Activated naive CD4-positive, alpha-beta T cell treated with anti-CD3 and anti-CD28 coated beads for 36 hours (primary cell): ENCODE results near the gene PLA2G5. TPM values are rescaled to one million over a fixed set of nuclear protein-coding genes. Genes with fewer than 3 reads are reported as not detected.
"Not testable (repeated sequence)": the region's sequence is repeated elsewhere in the genome, so short reads cannot be mapped to it uniquely, and the experiment has no call there.

Source experiments
- CTCF ChIA-PET: fragments of 350-600 bp; sonication (Branson Sonifier 250); formaldehyde crosslinking; loops from one replicate; lab custom pipeline; 2021; ENCODE audit warnings: antibody characterized with exemption; lab: Charles Lee
- DNase-seq: peaks from one replicate; pipeline ENCODE4 v3.0.0-alpha.2; 2020
- H3K27ac Mint-ChIP-seq: one replicate; pipeline ENCODE4 v1.8.0; 2021; ENCODE audit warnings: mild to moderate bottlenecking, mixed read lengths
- H3K27me3 Mint-ChIP-seq: one replicate; pipeline ENCODE4 v1.8.0; 2021; ENCODE audit warnings: low read depth, mixed read lengths
- H3K36me3 Mint-ChIP-seq: one replicate; pipeline ENCODE4 v1.8.0; 2021; ENCODE audit warnings: low read depth, mixed read lengths
- H3K4me1 Mint-ChIP-seq: one replicate; pipeline ENCODE4 v1.8.0; 2021; ENCODE audit warnings: low read depth, mixed read lengths
- H3K4me3 Mint-ChIP-seq: one replicate; pipeline ENCODE4 v1.8.0; 2021; ENCODE audit warnings: mild to moderate bottlenecking, moderate library complexity, mixed read lengths
- H3K9me3 Mint-ChIP-seq: one replicate; pipeline ENCODE4 v1.8.0; 2021; ENCODE audit warnings: mixed read lengths
- intact Hi-C: fragments of 100-400 bp; cut with micrococcal nuclease; formaldehyde crosslinking; loops from one replicate; pipeline ENCODE4 v1.15.1; 2023
- total RNA-seq, 2 experiments: library from RNA; stranded (reverse); gene quantifications; one replicate each; pipeline ENCODE4 v1.2.3, GENCODE V29; 2021

PLA2G5 gene
- total RNA-seq, 2 experiments from 2014 or later: not detected

- Mint-ChIP-seq H3K27me3 (peaks cover under 1% of the 10 kb centered on the region), H3K36me3 (no peaks in the 10 kb centered on the region), H3K4me3 (no peak overlapping the region), H3K27ac (no peak overlapping the region), H3K9me3 (peaks cover 1% of the 10 kb centered on the region), H3K4me1 (no peaks in the 10 kb centered on the region)
- intact Hi-C loops: no loop called here
- no peak for DNase-seq
- CTCF ChIA-PET: interaction anchor here (0.7 to 0.9 kb wide), 3 partner anchors 26 to 86 kb away, joined by 3 read pairs; no protein-coding TSS in a partner anchor
Measured at GRCh38 chr1:20126041-20126805, 56.2 kb downstream of the PLA2G5 start.

- Mint-ChIP-seq H3K4me1 (no peaks in the 10 kb centered on the region), H3K27ac (no peak overlapping the region), H3K36me3 (no peaks in the 10 kb centered on the region), H3K9me3 (peaks cover 1% of the 10 kb centered on the region), H3K4me3 (no peak overlapping the region), H3K27me3 (peaks cover 2% of the 10 kb centered on the region)
- intact Hi-C loops: no loop called here
- CTCF ChIA-PET: interaction anchor here (0.9 kb wide), 1 partner anchor 27 kb away, joined by 3 read pairs; no protein-coding TSS in a partner anchor
- no peak for DNase-seq
Measured at GRCh38 chr1:20126806-20127440, 56.9 kb downstream of the PLA2G5 start.

- peaks cover 12% of the 10 kb centered on the region for H3K27me3 Mint-ChIP-seq
- H3K27ac Mint-ChIP-seq, H3K36me3 Mint-ChIP-seq, H3K9me3 Mint-ChIP-seq, H3K4me3 Mint-ChIP-seq, H3K4me1 Mint-ChIP-seq, intact Hi-C loops, CTCF ChIA-PET, DNase-seq: not testable (repeated sequence)
Measured at GRCh38 chr1:20130518-20130917, 60.5 kb downstream of the PLA2G5 start.

GRCh38 chr1:20134995-20135394, 65.0 kb downstream of the PLA2G5 start:
- Mint-ChIP-seq H3K27ac (no peak overlapping the region), H3K36me3 (no peaks in the 10 kb centered on the region), H3K9me3 (no peaks in the 10 kb centered on the region), H3K4me1 (no peaks in the 10 kb centered on the region), H3K4me3 (no peak overlapping the region), H3K27me3 (peaks cover 15% of the 10 kb centered on the region)
- no peak for DNase-seq
- intact Hi-C loops: no loop called here
- CTCF ChIA-PET: no interaction called here

- intact Hi-C loops: no loop called here
- no peak overlapping the region for H3K4me3 Mint-ChIP-seq
- no peaks in the 10 kb centered on the region for H3K4me1 Mint-ChIP-seq
- CTCF ChIA-PET: interaction anchor here (0.8 kb wide), 1 partner anchor 17 kb away, joined by 3 read pairs; no protein-coding TSS in a partner anchor
- H3K27me3 Mint-ChIP-seq: peaks cover 15% of the 10 kb centered on the region
- no peaks in the 10 kb centered on the region for H3K9me3 Mint-ChIP-seq
- DNase-seq: no peak
- no peak overlapping the region for H3K27ac Mint-ChIP-seq
- H3K36me3 Mint-ChIP-seq: no peaks in the 10 kb centered on the region
Measured at GRCh38 chr1:20136249-20136648, 66.3 kb downstream of the PLA2G5 start.

- CTCF ChIA-PET: no interaction called here
- Mint-ChIP-seq H3K36me3 (no peaks in the 10 kb centered on the region), H3K27ac (no peak overlapping the region), H3K27me3 (peaks cover 11% of the 10 kb centered on the region), H3K9me3 (no peaks in the 10 kb centered on the region), H3K4me1 (no peaks in the 10 kb centered on the region), H3K4me3 (no peak overlapping the region)
- no peak for DNase-seq
- intact Hi-C loops: no loop called here
Measured at GRCh38 chr1:20137055-20137454, 67.1 kb downstream of the PLA2G5 start.

- no peaks in the 10 kb centered on the region for H3K9me3 Mint-ChIP-seq
- no peaks in the 10 kb centered on the region for H3K4me1 Mint-ChIP-seq
- peaks cover 7% of the 10 kb centered on the region for H3K27me3 Mint-ChIP-seq
- DNase-seq: no peak
- intact Hi-C loops: no loop called here
- CTCF ChIA-PET: no interaction called here
- H3K36me3 Mint-ChIP-seq: no peaks in the 10 kb centered on the region
- no peak overlapping the region for H3K4me3 Mint-ChIP-seq
- H3K27ac Mint-ChIP-seq: no peak overlapping the region
Measured at GRCh38 chr1:20137604-20138003, 67.6 kb downstream of the PLA2G5 start.

GRCh38 chr1:20138346-20138745, 68.4 kb downstream of the PLA2G5 start:
- Mint-ChIP-seq H3K27ac (no peak overlapping the region), H3K27me3 (peaks cover 3% of the 10 kb centered on the region), H3K4me3 (no peak overlapping the region), H3K9me3 (no peaks in the 10 kb centered on the region), H3K36me3 (no peaks in the 10 kb centered on the region), H3K4me1 (no peaks in the 10 kb centered on the region)
- no peak for DNase-seq
- CTCF ChIA-PET: no interaction called here
- intact Hi-C loops: no loop called here

- CTCF ChIA-PET: no interaction called here
- no peak within 1 kb of the TSS for H3K27ac Mint-ChIP-seq
- DNase-seq: peak; percentile 19
- H3K27me3 Mint-ChIP-seq: peaks cover 3% of the 10 kb centered on the region
- no peaks in the 10 kb centered on the region for H3K36me3 Mint-ChIP-seq
- no peaks in the 10 kb centered on the region for H3K9me3 Mint-ChIP-seq
- H3K4me1 Mint-ChIP-seq: no peaks in the 10 kb centered on the region
- no peak within 1 kb of the TSS for H3K4me3 Mint-ChIP-seq
- intact Hi-C loops: no loop called here
Measured at GRCh38 chr1:20138961-20139550, 69.1 kb downstream of the PLA2G5 start, which contains the start of gene PLA2G2F. Gene PLA2G2F, plus strand, starts transcription at chr1:20139323. Its CDS starts 105 bp downstream, at chr1:20139428.

GRCh38 chr1:20139776-20140612, 70.0 kb downstream of the PLA2G5 start:
- H3K27ac Mint-ChIP-seq: no peak overlapping the region
- H3K36me3 Mint-ChIP-seq: no peaks in the 10 kb centered on the region
- H3K9me3 Mint-ChIP-seq: no peaks in the 10 kb centered on the region
- H3K4me1 Mint-ChIP-seq: no peaks in the 10 kb centered on the region
- no peak for DNase-seq
- H3K4me3 Mint-ChIP-seq: no peak overlapping the region
- intact Hi-C loops: no loop called here
- H3K27me3 Mint-ChIP-seq: peaks cover 3% of the 10 kb centered on the region
- CTCF ChIA-PET: no interaction called here

GRCh38 chr1:20141001-20141400, 71.0 kb downstream of the PLA2G5 start:
- Mint-ChIP-seq H3K9me3 (no peaks in the 10 kb centered on the region), H3K4me3 (no peak overlapping the region), H3K4me1 (no peaks in the 10 kb centered on the region), H3K27ac (no peak overlapping the region), H3K27me3 (peaks cover 3% of the 10 kb centered on the region), H3K36me3 (no peaks in the 10 kb centered on the region)
- DNase-seq: no peak
- intact Hi-C loops: no loop called here
- CTCF ChIA-PET: no interaction called here

GRCh38 chr1:20141466-20141865, 71.5 kb downstream of the PLA2G5 start:
- no peaks in the 10 kb centered on the region for H3K9me3 Mint-ChIP-seq
- H3K27ac Mint-ChIP-seq: no peak overlapping the region
- H3K4me1 Mint-ChIP-seq: no peaks in the 10 kb centered on the region
- intact Hi-C loops: no loop called here
- no peaks in the 10 kb centered on the region for H3K36me3 Mint-ChIP-seq
- peaks cover 3% of the 10 kb centered on the region for H3K27me3 Mint-ChIP-seq
- CTCF ChIA-PET: no interaction called here
- DNase-seq: no peak
- no peak overlapping the region for H3K4me3 Mint-ChIP-seq
